PC-3 (cell line): ENCODE results near the gene THOC2.

Experiments
- EZH2 ChIP-seq: fragments of 300-600 bp; sonication (generic); IDR thresholded peaks from one replicate; pipeline ENCODE4 v1.6.1; 2017; ENCODE audit warnings: antibody characterized with exemption, mild to moderate bottlenecking, low read length; ENCODE audit not compliant: unreplicated experiment
- EZH2phosphoT487 ChIP-seq: fragments of 300-600 bp; sonication (generic); IDR thresholded peaks from 2 replicates; pipeline ENCODE4 v1.6.1; 2018; ENCODE audit warnings: mild to moderate bottlenecking, antibody characterized with exemption, low read length, borderline replicate concordance
- TF ChIP-seq, protein P1 (sequence below): fragments of 300-600 bp; sonication (generic); conservative IDR thresholded peaks from 2 replicates; pipeline ENCODE4 v1.5.1; 2017; ENCODE audit warnings: antibody characterized with exemption, low read depth, mild to moderate bottlenecking, low read length

GRCh38 chrX:123720486-123720885 lies 12.4 kb downstream of the THOC2 start:
- TF ChIP-seq, protein P1, sequence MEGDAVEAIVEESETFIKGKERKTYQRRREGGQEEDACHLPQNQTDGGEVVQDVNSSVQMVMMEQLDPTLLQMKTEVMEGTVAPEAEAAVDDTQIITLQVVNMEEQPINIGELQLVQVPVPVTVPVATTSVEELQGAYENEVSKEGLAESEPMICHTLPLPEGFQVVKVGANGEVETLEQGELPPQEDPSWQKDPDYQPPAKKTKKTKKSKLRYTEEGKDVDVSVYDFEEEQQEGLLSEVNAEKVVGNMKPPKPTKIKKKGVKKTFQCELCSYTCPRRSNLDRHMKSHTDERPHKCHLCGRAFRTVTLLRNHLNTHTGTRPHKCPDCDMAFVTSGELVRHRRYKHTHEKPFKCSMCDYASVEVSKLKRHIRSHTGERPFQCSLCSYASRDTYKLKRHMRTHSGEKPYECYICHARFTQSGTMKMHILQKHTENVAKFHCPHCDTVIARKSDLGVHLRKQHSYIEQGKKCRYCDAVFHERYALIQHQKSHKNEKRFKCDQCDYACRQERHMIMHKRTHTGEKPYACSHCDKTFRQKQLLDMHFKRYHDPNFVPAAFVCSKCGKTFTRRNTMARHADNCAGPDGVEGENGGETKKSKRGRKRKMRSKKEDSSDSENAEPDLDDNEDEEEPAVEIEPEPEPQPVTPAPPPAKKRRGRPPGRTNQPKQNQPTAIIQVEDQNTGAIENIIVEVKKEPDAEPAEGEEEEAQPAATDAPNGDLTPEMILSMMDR = no peak
- TF ChIP-seq EZH2 (no peak), EZH2phosphoT487 (no peak)
